Stimulated activated CD4-positive, alpha-beta T cell treated with anti-CD3 and anti-CD28 coated beads, Interleukin-4, amount 100 ng/mL, for 48 hours (primary cell): ENCODE data around the gene SMOC2.
"Not testable (repeated sequence)": the region's sequence is repeated elsewhere in the genome, so short reads cannot be mapped to it uniquely, and the experiment has no call there.

Source experiments
- DNase-seq, 2 donors: peaks; one replicate each; pipeline ENCODE4 v3.0.0-alpha.2; 2020; ENCODE audit warnings: low read depth in 2 of 2

Gene SMOC2

DNA sequence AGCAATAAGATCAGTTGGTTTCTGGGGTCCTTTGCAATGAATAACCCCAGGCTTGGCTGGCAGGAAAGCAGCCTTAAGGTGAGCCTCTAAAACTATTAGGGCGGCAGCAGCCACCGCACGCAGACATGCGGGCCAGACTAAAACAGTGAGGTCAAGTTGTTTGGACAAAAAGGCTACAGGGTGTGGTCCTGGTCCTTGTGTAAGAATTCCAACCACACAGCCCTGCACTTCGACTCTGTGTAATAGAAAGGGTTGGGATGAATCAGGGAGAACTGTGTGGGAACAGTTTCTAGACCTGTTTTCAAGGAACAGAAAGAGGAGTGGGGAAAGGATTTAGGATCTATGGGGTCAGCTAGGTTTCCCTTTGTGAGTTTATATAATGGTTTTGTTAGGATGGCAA is 237.6 kb downstream of the SMOC2 start:
- no peak for DNase-seq

DNA sequence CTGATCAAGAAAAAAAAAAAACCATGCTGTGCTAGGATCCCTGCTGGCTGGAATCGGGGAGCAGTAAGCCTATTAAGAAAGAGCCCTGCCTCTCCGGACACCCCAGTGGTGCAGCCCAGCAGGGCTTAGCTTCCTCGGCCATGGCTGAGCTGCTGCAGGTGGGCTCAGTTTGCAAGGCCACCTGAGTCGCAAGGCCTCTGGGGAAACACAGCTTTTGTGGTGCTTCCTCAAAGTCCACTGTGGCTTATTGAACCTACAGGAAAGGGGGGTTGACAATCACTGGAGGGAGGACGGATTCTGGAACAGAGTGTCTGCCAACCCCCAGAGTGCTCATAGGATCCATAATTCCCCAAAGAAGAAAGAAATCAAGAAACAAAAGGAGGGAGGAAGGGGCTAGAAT is 240.8 kb downstream of the SMOC2 start:
- DNase-seq = no peak

DNA sequence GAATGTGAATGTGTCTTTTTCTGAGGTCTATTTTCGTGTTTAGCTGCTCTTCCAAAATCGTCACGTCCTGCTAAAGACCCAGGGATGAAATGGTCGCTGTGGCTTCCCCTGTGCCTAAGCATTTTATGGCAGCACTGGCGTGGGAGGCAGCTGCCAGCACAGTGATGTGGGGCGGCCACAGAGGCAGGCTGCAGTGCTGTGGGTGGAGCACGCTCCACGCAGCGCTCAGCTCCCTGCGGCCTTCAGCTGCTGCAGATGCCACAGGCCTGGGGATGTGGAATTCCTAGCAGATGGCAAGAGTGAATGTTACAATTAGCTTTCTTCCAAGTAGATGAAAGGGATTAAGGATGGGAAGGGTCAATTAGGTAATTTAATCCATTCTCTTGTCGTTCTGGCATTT is 242.6 kb downstream of the SMOC2 start:
- DNase-seq = no peak

GRCh38 chr6:168684471-168684870 is 243.5 kb downstream of the SMOC2 start:
- DNase-seq = no peak

DNA sequence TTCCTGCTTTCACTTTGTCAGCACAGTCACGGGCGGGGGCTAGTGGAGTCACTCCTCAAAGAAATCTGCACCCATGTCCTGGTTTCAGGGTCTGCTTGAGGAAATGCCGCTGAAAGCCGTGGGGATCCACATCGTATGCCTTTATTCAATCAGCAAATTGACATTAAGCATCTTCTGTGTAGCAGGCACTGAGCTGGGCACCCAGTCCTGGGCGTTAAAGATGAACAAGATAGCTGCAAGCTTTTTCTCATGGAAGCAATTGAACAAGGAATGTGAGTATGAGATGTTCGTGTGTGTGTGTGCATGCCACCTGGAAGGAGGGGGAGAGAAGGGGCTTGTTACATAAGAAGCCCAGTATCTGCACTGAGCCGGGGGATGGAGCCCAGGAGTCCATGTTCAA is 243.9 kb downstream of the SMOC2 start:
- DNase-seq = no peak

- DNase-seq = no peak
These were observed 245.2 kb downstream of the SMOC2 start for GRCh38 chr6:168686029-168686738.

- no peak for DNase-seq
These were observed 246.1 kb downstream of the SMOC2 start for GRCh38 chr6:168686831-168687730.

DNA sequence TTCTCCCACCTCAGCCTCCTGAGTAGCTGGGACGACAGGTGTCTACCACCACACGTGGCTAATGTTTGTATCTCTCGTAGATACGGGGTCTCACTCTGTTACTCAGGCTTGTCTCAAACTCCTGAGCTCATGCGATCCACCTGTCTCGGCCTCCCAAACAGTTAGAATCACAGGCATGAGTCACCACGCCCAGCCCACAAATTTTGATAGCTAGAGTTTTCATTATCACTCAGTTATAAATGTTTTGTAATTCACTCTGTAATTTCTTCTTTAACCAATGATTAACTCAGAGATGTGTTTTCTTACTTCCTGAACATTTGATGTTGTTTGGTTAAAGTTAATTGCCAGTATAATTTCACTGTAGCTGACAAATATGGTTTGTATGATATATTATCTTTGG is 249.3 kb downstream of the SMOC2 start:
- DNase-seq = no peak

GRCh38 chr6:168691774-168692173 is 250.8 kb downstream of the SMOC2 start:
- DNase-seq = no peak

DNA sequence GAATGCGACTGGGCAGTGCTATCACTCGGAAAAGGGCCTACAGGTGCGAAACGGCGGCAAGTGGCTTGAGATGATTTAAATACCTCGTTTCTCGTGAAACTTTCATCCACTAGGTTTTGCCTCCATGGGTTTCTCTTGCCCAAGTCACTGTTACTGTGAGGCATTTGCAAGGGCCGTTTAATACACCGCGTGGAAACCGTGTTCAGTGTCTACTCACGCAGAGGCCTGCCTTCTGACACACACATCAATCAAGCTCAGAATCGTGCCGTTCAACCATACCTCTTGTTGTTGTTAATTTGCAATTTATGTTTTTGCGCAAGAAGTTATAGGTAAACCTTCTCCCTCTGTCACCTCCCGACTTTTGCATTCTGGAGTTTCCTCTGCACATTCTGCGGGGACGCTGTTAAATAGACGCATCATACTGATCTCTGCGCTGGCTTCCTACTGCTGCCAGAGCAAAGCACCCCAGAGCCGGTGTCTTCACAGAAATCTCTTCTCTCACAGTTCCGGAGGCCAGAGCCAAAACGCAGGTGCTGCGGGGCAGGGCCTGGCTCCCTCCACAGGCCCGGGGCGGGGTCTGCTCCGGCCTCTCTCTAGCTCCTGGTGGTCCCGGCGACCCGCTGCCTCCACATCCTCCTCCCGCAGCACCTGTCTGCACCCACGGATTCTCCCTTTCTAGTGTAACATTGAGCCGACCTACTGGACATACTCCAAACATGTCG is 251.4 kb downstream of the SMOC2 start:
- DNase-seq = no peak

- not testable (repeated sequence) for DNase-seq
These were observed 251.9 kb downstream of the SMOC2 start for GRCh38 chr6:168692915-168693257.

- DNase-seq = not testable (repeated sequence)
These were observed 253.8 kb downstream of the SMOC2 start for GRCh38 chr6:168694797-168695196.

DNA sequence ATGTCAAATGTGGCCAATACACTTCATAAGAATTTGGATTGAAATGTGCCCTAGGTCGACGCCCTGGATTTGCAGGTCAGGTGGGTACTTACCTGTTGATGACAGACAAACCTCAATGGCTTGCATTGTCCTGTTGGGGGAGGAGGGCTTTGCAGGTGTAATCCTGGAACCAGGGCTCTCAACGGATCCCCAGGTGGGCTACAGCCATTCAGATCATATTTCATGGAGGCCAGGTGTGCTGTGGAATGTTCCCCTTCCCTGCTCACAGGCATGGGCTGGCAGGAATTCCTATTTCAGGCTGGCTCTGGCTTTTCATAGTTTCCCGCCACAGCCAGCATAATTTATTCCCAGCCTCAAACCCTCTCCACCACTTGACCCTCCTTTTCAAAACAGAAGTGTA is 254.7 kb downstream of the SMOC2 start:
- no peak for DNase-seq

DNA sequence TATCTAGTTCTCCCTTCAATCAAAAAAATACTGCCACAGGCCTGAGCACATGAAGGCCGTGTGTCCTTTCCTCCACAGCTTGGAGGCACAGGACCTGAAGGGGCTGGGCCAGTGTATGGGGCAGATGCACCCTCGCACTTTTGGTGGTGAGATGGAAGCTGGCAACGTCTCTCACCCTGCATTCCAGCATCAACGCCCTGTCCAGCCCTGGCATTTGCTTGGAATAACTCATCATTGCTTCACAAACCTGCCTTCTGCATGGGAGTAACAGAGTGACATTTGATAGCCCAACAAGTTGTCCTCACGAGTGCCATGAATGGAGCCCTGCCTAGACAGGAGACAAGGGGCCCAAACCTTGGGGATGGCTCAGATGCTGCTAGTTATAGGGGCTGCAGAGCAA is 257.9 kb downstream of the SMOC2 start:
- DNase-seq = no peak

- DNase-seq = no peak
These were observed 258.8 kb downstream of the SMOC2 start for GRCh38 chr6:168699631-168700295.

GRCh38 chr6:168700880-168701279 is 259.9 kb downstream of the SMOC2 start:
- DNase-seq = no peak

GRCh38 chr6:168703990-168704389 is 263.0 kb downstream of the SMOC2 start:
- DNase-seq = no peak

DNA sequence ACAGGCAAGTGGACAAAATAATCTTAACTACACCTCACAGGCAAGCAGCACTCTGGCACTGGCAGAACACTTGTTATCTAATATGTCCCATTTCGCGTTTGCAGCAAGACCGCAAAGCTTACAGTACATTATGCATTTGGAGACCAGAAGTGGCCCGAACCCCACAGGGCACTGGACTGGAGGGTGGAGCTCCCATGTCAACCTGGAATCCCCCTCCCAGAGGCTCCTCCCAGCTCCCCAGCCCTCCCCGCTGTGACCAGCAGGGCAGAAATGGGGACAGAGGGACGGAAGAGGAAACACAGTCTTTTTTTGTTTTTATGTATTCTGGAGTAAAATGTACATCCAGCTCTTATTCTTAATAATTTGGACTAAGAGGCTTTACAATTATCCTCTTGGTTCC is 263.7 kb downstream of the SMOC2 start:
- no peak for DNase-seq

- DNase-seq = not testable (repeated sequence)
These were observed 264.3 kb downstream of the SMOC2 start for GRCh38 chr6:168705271-168705670.

GRCh38 chr6:168706471-168707177 is 265.6 kb downstream of the SMOC2 start:
- DNase-seq = no peak

GRCh38 chr6:168708526-168708925 is 267.5 kb downstream of the SMOC2 start:
- no peak for DNase-seq
